HG03520 (cell line): ENCODE data around the gene MTPN.

Source experiments
- ATAC-seq: cut with Tn5 transposase; IDR thresholded peaks from one replicate; pipeline ENCODE4 v1.9.1; 2021; ENCODE audit warnings: mild to moderate bottlenecking, moderate library complexity; ENCODE audit not compliant: unreplicated experiment

MTPN gene

DNA sequence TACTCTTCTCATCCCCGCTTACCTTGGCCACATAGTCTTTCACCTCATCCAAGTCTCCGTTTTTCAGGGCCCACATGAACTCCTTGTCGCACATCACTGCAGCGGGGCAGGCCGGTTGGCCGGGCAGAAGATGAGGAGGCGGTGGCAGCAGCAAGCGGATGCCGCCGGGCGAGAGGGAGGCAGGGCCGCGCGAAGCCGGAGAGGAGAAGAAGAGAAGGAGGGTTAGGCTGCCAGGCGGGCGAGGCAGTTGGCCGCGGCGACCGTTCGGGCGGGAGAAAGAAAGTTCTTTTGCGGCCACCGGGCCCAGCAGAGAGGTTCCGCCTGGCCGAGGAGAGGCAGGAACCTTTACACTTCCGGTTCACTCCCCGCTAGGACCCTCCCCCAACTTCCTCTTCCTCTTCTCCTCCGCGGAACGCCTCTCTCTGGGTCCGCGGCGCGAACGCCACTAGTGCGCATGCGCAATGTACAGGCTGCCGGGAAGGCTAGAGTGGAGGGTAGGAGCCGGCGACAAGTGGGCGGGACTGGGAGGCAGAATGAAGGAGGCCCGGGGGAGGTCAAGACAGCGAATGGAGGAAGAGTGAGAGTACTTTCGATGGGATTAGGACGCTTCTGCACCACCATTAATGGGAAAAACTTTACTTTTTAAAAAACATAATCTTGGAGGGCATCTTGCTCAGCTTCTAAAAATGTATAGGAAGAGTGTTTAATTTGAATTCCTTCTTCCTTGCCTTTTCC, at the start of gene MTPN:
TSS of gene MTPN (minus strand) at position 353 of the 735 bp plus-strand sequence. CDS start at position 94, 259 bp downstream.
- peak; percentile 42 for ATAC-seq

DNA sequence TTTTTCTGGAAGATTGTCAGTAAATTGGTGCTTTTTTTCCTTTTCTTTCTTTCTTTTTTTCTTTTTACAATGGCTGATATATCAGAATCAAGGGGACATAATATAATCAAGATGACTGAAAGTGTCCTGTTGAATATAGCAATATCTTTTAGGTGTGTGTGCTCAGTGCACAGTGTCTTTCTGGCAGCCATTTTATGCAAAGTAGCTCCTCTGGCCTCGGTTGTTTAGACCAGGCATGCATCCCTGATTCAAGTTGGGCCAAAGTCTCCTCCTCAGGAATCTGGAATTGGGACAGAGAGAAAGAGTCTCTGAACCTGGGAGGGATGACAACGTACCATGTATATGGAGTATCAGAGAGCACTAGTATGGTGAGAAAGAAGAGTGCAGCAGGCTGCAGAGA, 49.0 kb upstream of the MTPN start:
- no peak for ATAC-seq

GRCh38 chr7:136023134-136023869, 46.1 kb upstream of the MTPN start:
- no peak for ATAC-seq

- ATAC-seq, result no peak
Observed at GRCh38 chr7:136020556-136020955, 43.4 kb upstream of the MTPN start.

DNA sequence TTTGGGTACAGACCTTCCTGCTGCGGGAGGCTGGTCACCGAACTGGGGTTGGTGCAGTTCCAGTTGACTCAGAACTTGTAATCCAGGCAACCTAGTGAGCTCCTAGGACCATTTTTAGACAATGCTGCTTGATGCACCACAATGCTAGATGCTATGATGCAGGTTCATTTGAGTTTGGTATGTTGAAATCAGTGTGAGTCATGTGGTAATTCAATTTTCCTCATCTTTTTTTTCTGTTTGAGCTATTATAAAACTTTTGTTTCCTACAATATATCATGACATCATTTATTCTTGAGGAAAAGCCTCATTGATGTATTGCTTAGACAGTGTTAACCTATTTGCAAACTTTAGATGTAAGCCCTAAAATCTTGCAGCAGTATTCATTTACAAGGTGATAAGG, 40.9 kb upstream of the MTPN start:
- ATAC-seq, result no peak

GRCh38 chr7:136016649-136017395, 39.7 kb upstream of the MTPN start:
- ATAC-seq, result no peak

DNA sequence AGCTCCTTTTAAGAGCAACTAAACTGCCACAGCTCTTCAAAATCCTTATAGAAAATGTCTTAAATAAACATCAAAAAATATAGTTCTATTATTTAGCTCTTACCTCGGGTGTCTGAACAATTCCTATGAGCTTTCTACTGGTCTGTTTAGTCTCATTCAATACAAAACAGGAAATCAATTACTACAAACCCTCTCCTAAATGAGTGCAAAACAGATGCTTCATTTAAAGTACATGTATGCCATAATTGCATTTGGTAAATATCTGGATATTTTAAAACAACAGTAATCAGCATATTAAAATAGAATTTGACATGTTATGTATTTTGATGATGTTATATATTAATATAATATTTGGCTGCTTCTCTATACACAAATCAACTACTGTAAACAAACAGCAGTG, 38.5 kb upstream of the MTPN start:
- ATAC-seq, result no peak

DNA sequence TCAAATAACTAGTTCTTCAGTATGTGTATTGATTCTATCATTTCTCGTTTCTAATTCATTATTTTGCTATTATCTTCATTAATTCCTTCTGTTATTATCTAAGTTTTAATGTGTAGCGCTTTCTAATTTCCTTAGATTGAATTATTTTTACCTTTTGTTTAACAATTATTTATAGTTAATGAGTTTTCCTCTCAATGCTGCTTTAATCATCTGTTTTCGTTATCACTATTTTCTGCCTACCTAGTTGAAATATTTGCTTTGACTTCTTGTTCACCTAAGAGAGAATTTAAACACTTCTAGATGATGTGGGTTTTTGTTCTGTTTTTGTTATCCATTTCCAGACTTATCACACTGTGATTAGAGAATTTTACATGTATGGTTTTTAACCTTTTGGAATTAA, 37.5 kb upstream of the MTPN start:
- no peak for ATAC-seq

DNA sequence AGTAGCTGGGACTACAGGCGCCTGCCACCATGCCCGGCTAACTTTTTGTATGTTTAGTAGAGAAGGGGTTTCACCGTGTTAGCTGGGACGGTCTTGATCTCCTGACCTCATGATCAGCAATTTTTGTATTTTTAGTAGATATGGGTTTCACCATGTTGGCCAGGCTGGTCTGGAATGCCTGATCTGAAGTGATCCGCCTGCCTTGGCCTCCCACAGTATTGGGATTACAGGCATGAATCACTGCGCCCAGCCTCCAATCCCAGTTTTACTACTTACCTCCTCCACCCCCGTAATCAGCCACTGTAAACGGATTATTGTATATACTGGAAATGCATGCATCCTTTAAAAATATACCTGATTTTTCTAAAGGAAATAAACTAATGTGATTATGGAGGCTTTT, 35.1 kb upstream of the MTPN start:
- ATAC-seq, result no peak

DNA sequence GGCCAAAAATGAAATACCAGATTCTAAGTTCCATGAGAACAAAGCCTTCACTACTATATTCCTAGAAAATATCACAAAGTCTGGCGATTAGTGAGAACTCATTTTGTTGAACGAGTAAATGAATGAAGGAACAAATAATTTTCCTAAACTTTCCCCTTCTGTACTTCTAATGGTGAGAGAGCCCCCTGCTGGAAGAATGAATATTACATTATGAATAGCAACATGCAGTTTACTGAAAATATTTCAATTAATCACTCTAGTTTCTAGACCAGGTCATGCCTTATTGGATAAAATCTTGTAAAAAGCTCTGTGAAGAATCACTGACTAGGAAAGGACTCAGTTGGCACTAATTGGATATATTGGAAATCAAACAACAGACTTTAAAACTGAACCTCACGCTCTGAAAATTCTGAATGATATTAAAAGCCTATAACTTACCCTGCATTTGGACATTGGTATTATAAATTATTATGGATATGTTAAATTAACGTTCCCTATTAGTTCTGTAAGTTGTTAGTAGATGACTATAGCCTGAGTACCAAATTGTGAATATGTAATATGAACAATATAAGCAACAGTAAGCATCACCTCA, 32.4 kb upstream of the MTPN start:
- no peak for ATAC-seq

- ATAC-seq, result no peak
Observed at GRCh38 chr7:136006208-136006607, 29.0 kb upstream of the MTPN start.

- no peak for ATAC-seq
Observed at GRCh38 chr7:136004083-136004482, 26.9 kb upstream of the MTPN start.

- ATAC-seq, result no peak
Observed at GRCh38 chr7:136002802-136003201, 25.6 kb upstream of the MTPN start.

- no peak for ATAC-seq
Observed at GRCh38 chr7:136000288-136000913, 23.2 kb upstream of the MTPN start.

DNA sequence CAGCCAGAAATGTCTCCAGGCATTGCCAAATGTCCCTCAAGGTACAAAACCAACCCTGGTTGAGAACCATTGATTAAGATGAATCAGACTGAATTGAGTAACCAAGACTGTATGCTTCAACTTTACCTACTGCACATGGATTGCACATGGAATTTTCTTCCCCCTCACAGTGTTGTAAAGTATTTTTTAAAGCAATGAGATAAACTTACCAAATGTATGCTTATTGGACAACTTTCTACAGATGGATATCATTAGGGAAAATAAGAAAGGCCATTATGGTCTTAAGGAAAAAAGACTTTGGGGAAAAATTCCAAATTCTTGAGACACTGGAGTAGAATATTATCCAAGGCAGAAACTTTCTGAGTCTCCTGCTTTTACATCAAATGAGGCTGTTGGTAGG, 20.9 kb upstream of the MTPN start:
- no peak for ATAC-seq

GRCh38 chr7:135995748-135996147, 18.6 kb upstream of the MTPN start:
- ATAC-seq, result no peak

DNA sequence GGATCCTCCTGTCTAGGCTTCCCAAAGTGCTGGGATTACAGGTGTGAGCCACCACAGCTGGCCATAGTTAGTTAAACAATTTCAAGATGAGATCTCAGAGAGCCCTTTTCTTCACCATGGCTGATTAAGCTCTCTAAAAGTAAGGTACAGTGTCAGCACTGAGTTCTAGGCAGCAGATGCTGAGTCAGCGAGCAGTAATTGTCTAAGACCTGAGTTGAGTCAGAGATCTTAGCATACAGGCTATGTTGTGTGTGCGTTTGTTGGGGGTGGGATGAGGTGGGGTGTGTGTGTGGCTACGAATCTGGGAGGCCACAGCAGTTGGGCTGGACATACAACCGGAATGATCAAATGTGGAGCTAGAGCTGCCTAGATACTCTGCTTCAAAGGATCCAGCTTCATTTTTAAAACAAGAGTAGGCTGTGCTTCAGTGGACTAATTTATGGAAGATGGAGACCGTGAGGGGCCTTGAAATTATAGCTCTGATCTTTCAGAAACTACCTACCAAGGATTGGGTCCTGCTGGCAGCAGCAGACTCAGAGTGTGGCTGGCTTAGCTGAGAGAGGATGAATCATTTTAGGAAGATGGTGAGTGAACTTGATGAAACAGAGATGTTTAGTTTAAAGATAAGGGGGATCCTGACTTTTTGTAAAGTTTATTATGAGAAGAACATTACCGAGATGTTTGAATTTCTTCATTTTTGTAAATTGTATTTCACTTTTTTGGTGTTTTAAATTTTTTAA, 17.5 kb upstream of the MTPN start:
- no peak for ATAC-seq

DNA sequence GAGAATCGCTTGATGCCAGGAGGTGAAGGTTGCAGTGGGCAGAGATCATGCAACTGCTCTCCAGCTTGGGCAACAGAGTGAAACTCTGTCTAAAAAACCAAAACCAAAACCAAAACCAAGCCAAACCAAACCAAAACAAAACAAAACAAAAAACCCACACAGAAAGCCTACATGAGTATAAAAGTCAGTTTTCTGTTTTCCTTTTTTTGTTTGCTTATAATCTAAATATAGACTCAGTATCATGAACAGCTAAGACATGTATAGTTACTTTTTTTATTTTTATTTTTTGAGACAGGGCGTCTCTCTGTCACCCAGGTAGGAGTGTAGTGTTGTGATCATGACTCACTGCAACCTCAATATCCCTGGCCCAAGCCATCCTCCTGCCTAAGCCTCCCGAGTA, 16.8 kb upstream of the MTPN start:
- peak; percentile 72 for ATAC-seq

DNA sequence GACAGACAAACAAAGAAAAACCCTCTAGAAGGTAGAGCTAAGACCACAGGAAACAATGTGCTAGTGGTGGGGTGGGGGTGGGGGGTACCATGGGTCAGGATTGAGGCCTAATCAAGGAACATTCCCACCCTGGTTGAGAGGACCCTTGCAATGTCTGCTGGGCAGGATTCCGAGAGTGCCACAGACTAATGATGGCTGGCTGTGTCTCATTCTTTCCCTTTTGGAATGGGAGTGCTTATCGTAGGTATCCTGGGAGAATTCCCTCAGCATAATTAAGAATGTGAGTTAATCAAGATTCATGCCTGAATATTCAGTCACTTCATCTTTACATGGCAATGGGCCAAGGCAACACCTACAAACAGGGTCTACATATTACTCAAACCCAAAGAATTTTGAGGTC, 14.7 kb upstream of the MTPN start:
- no peak for ATAC-seq

DNA sequence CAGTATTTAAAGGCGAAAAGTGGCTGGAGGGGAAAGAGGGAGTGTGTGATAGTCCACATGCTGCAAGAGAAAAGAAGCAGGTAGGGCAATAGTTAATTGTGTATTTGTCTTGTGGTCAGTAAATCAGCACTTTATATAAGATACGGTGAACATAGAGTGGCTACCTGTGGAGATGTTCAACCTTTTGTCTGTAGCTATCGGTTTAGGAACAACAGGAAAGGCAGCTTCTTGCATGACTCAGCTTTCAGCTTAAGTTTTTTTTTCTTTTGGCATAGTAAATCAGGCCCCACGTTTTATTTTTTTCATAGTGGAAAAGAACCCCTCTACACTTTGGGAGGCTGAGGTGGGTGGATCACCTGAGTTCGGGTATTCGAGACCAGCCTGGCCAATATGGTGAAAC, 14.2 kb upstream of the MTPN start:
- ATAC-seq, result no peak
